H9 (cell line): Measurements from ENCODE around the gene FAM151A. TPM values are rescaled to one million over a fixed set of nuclear protein-coding genes. Genes with fewer than 3 reads are reported as not detected.

Experiments used
- DNase-seq: peaks from one replicate; pipeline ENCODE4 v3.0.0-alpha.2; 2017
- H2AFZ ChIP-seq: one replicate; pipeline ENCODE4 v1.6.1; 2013; ENCODE audit warnings: mild to moderate bottlenecking, low read length, control low read depth, moderate library complexity
- H2AK5ac ChIP-seq: 2 replicates; pipeline ENCODE4 v1.6.1; 2013; ENCODE audit warnings: low read length, control low read depth, mixed read lengths; ENCODE audit not compliant: insufficient read length
- H2BK120ac ChIP-seq: one replicate; pipeline ENCODE4 v1.6.1; 2013; ENCODE audit warnings: low read depth, mild to moderate bottlenecking, low read length, control low read depth, inconsistent platforms; ENCODE audit not compliant: poor library complexity, severe bottlenecking
- H2BK12ac ChIP-seq: 2 replicates; pipeline ENCODE4 v1.6.1; 2013; ENCODE audit warnings: low read length, control low read depth, mixed read lengths, low read depth; ENCODE audit not compliant: insufficient read length
- H2BK15ac ChIP-seq: 2 replicates; pipeline ENCODE4 v1.6.1; 2013; ENCODE audit warnings: low read depth, low read length, control low read depth
- H2BK20ac ChIP-seq: one replicate; pipeline ENCODE4 v1.6.1; 2013; ENCODE audit warnings: low read depth, mild to moderate bottlenecking, low read length, control low read depth, inconsistent platforms; ENCODE audit not compliant: poor library complexity, severe bottlenecking
- H2BK5ac ChIP-seq: 2 replicates; pipeline ENCODE4 v1.6.1; 2013; ENCODE audit warnings: low read length, control low read depth, mixed read lengths; ENCODE audit not compliant: insufficient read length
- H3K14ac ChIP-seq: 2 replicates; pipeline ENCODE4 v1.6.1; 2013; ENCODE audit warnings: low read length, control low read depth; ENCODE audit not compliant: insufficient read depth
- H3K18ac ChIP-seq: 2 replicates; pipeline ENCODE4 v1.6.1; 2013; ENCODE audit warnings: low read depth, mild to moderate bottlenecking, mixed read lengths, low read length, control low read depth; ENCODE audit not compliant: insufficient read length
- H3K23ac ChIP-seq: 2 replicates; pipeline ENCODE4 v1.6.1; 2013; ENCODE audit warnings: low read length, control low read depth, mixed read lengths, low read depth; ENCODE audit not compliant: insufficient read length
- H3K23me2 ChIP-seq: 2 replicates; pipeline ENCODE4 v1.6.1; 2013; ENCODE audit warnings: low read depth, mild to moderate bottlenecking, mixed read lengths, low read length, control low read depth; ENCODE audit not compliant: insufficient read length, poor library complexity, severe bottlenecking
- H3K27ac ChIP-seq: 2 replicates; pipeline ENCODE4 v1.5.1; 2013; ENCODE audit warnings: low read length, control low read depth, mixed read lengths, low read depth; ENCODE audit not compliant: insufficient read length
- H3K27me3 ChIP-seq: 2 replicates; pipeline ENCODE4 v1.6.1; 2013; ENCODE audit warnings: low read length, control low read depth, inconsistent platforms; ENCODE audit not compliant: insufficient read depth
- H3K4ac ChIP-seq: 2 replicates; pipeline ENCODE4 v1.6.1; 2013; ENCODE audit warnings: low read depth, mild to moderate bottlenecking, control low read depth, inconsistent platforms, low read length, moderate library complexity
- H3K4me1 ChIP-seq: 2 replicates; pipeline ENCODE4 v1.6.1; 2013; ENCODE audit warnings: low read length, control low read depth, inconsistent platforms; ENCODE audit not compliant: insufficient read depth
- H3K4me2 ChIP-seq: 2 replicates; pipeline ENCODE4 v1.6.1; 2013; ENCODE audit warnings: low read length, control low read depth, mixed read lengths; ENCODE audit not compliant: insufficient read length, insufficient read depth
- H3K56ac ChIP-seq: 2 replicates; pipeline ENCODE4 v1.6.1; 2013; ENCODE audit warnings: low read depth, mild to moderate bottlenecking, mixed read lengths, low read length, control low read depth; ENCODE audit not compliant: insufficient read length
- H3K79me1 ChIP-seq: 2 replicates; pipeline ENCODE4 v1.6.1; 2013; ENCODE audit warnings: low read depth, mild to moderate bottlenecking, moderate library complexity, low read length, control low read depth, inconsistent platforms; ENCODE audit not compliant: insufficient read depth, poor library complexity, severe bottlenecking
- H3K79me2 ChIP-seq: 2 replicates; pipeline ENCODE4 v1.6.1; 2013; ENCODE audit warnings: low read length, control low read depth, inconsistent platforms; ENCODE audit not compliant: insufficient read depth
- H3K9ac ChIP-seq: 2 replicates; pipeline ENCODE4 v1.6.1; 2013; ENCODE audit warnings: low read length, control low read depth, mixed read lengths; ENCODE audit not compliant: insufficient read length; ENCODE audit errors: extremely low read depth
- H3K9me3 ChIP-seq: one replicate; pipeline ENCODE4 v1.6.1; 2013; ENCODE audit warnings: low read depth, low read length, inconsistent platforms; ENCODE audit not compliant: control insufficient read depth
- H3T11ph ChIP-seq: one replicate; pipeline ENCODE4 v1.6.1; 2013; ENCODE audit warnings: mild to moderate bottlenecking, low read length, control low read depth, inconsistent platforms
- H4K20me1 ChIP-seq: one replicate; pipeline ENCODE4 v1.6.1; 2013; ENCODE audit not compliant: control insufficient read depth, insufficient read length, insufficient read depth
- H4K5ac ChIP-seq: 2 replicates; pipeline ENCODE4 v1.6.1; 2013; ENCODE audit warnings: low read depth, mild to moderate bottlenecking, mixed read lengths, low read length, control low read depth; ENCODE audit not compliant: insufficient read length
- H4K8ac ChIP-seq: replicated peaks from 2 replicates; pipeline ENCODE4 v1.6.1; 2013; ENCODE audit warnings: low read length, control low read depth, mixed read lengths, low read depth; ENCODE audit not compliant: insufficient read length
- H4K91ac ChIP-seq: 2 replicates; pipeline ENCODE4 v1.6.1; 2013; ENCODE audit warnings: low read depth, mild to moderate bottlenecking, moderate library complexity, mixed read lengths, low read length, control low read depth; ENCODE audit not compliant: insufficient read length
- H3K27ac Mint-ChIP-seq, 3 experiments: 2 replicates in 2 of 3; 3 replicates in 1 of 3; pipeline ENCODE4 v1.8.0; 2020 to 2021; ENCODE audit warnings: mixed read lengths in 3 of 3, mild to moderate bottlenecking in 1 of 3, moderate library complexity in 1 of 3
- H3K27me3 Mint-ChIP-seq: 2 replicates; pipeline ENCODE4 v1.8.0; 2021; ENCODE audit warnings: low read depth, mild to moderate bottlenecking, moderate library complexity, mixed read lengths
- H3K36me3 Mint-ChIP-seq, 3 experiments: 2 replicates in 2 of 3; 3 replicates in 1 of 3; pipeline ENCODE4 v1.8.0; 2020 to 2021; ENCODE audit warnings: low read depth in 3 of 3, mixed read lengths in 3 of 3; ENCODE audit not compliant: insufficient read depth in 1 of 3
- H3K4me1 Mint-ChIP-seq, 2 experiments: 2 replicates each; pipeline ENCODE4 v1.8.0; 2020; ENCODE audit warnings: mixed read lengths in 2 of 2
- H3K4me3 Mint-ChIP-seq, 2 experiments: 2 replicates in 1 of 2; 3 replicates in 1 of 2; pipeline ENCODE4 v1.8.0; 2020 to 2021; ENCODE audit warnings: mild to moderate bottlenecking in 2 of 2, mixed read lengths in 2 of 2, moderate library complexity in 1 of 2
- H3K9me3 Mint-ChIP-seq, 2 experiments: 2 replicates in 1 of 2; 3 replicates in 1 of 2; pipeline ENCODE4 v1.8.0; 2020; ENCODE audit warnings: mild to moderate bottlenecking in 2 of 2, mixed read lengths in 2 of 2, moderate library complexity in 1 of 2
- CTCF ChIP-seq: fragments of 200-600 bp; sonication (generic); conservative IDR thresholded peaks from 3 replicates; pipeline ENCODE4 v1.8.0; 2021; ENCODE audit warnings: antibody characterized with exemption, mild to moderate bottlenecking
- total RNA-seq: library from RNA; stranded (reverse); gene quantifications from 2 replicates; pipeline ENCODE4 v1.2.1, GENCODE V29; 2021

The FAM151A gene
- total RNA-seq, 1 experiment from 2014 or later: not detected

- Histone ChIP-seq H4K20me1 (no peaks in the 10 kb centered on the region), H3K14ac (no peak overlapping the region), H3K79me1 (no peaks in the 10 kb centered on the region), H2BK5ac (no peak overlapping the region), H3K23ac (no peak overlapping the region), H2AFZ (no peak overlapping the region), H3K27ac (no peak overlapping the region), H2BK15ac (no peak overlapping the region), H3K4me1 (no peaks in the 10 kb centered on the region), H3K4me2 (no peak overlapping the region), H3K56ac (no peak overlapping the region), H2BK120ac (no peak overlapping the region), H3K9ac (no peak overlapping the region), H2BK12ac (no peak overlapping the region), H3K4ac (no peak overlapping the region), H2AK5ac (no peak overlapping the region), H4K8ac (no peak overlapping the region), H3K18ac (no peak overlapping the region), H2BK20ac (no peak overlapping the region), H3K79me2 (no peaks in the 10 kb centered on the region), H3K9me3 (no peaks in the 10 kb centered on the region), H4K5ac (no peak overlapping the region), H3K27me3 (no peaks in the 10 kb centered on the region; the same call in 1 of the 2 replicates), H3T11ph (no peak overlapping the region), H4K91ac (no peak overlapping the region), H3K23me2 (no peaks in the 10 kb centered on the region)
- TF ChIP-seq CTCF: no peak
- Mint-ChIP-seq H3K36me3 (no peaks in the 10 kb centered on the region), H3K4me1 (peaks cover 5 to 8% of the 10 kb centered on the region in 2 experiments), H3K9me3 (no peaks in the 10 kb centered on the region; a peak in 1 of 5 replicates), H3K27me3 (peaks cover 20% of the 10 kb centered on the region), H3K4me3 (no peak overlapping the region), H3K27ac (no peak overlapping the region)
- DNase-seq: no peak
These were observed 28.8 kb upstream of the FAM151A start for GRCh38 chr1:54652168-54652567.
